Spleen (tissue), 11 donors: ENCODE measurements around the gene INPP4B. TPM values are rescaled to one million over a fixed set of nuclear protein-coding genes. Genes with fewer than 3 reads are reported as not detected.
A peak's percentile ranks its signal among the peaks of the same experiment; 100 is the strongest.

Experiments used
- DNase-seq: peaks from one replicate; pipeline ENCODE4 v3.0.0-alpha.2; 2020
- H3K27ac ChIP-seq, 8 donors: fragments of 200-600 bp; sonication (generic) in 7 of 8; 1 replicate in 4 of 8; 2 replicates in 4 of 8; pipeline versions ENCODE4 v1.5.0 to v1.8.0; 2016 to 2021; ENCODE audit warnings: inconsistent platforms in 4 of 8, mild to moderate bottlenecking in 4 of 8, moderate library complexity in 1 of 8
- H3K27me3 ChIP-seq, 7 donors: fragments of 200-600 bp; sonication (generic) in 6 of 7; replicated peaks in 1 of 7; 1 replicate in 4 of 7; 2 replicates in 3 of 7; pipeline versions ENCODE4 v1.5.0 to v1.8.0; 2016 to 2021; ENCODE audit warnings: inconsistent platforms in 3 of 7, mild to moderate bottlenecking in 1 of 7
- H3K36me3 ChIP-seq, 6 donors: fragments of 200-600 bp; sonication (generic) in 5 of 6; 1 replicate in 4 of 6; 2 replicates in 2 of 6; pipeline versions ENCODE4 v1.5.0 to v1.8.0; 2016 to 2021; ENCODE audit warnings: inconsistent platforms in 2 of 6
- H3K4me1 ChIP-seq, 6 donors: fragments of 200-600 bp; sonication (generic) in 5 of 6; 1 replicate in 3 of 6; 2 replicates in 3 of 6; pipeline versions ENCODE4 v1.5.0 to v1.8.0; 2016 to 2021; ENCODE audit warnings: inconsistent platforms in 3 of 6
- H3K4me3 ChIP-seq, 8 donors: fragments of 200-600 bp; sonication (generic) in 7 of 8; 1 replicate in 4 of 8; 2 replicates in 4 of 8; pipeline versions ENCODE4 v1.5.0 to v1.8.0; 2016 to 2021; ENCODE audit warnings: inconsistent platforms in 4 of 8, mild to moderate bottlenecking in 4 of 8, moderate library complexity in 2 of 8
- H3K9me3 ChIP-seq, 8 donors: fragments of 200-600 bp; sonication (generic) in 7 of 8; 1 replicate in 4 of 8; 2 replicates in 4 of 8; pipeline versions ENCODE4 v1.5.0 to v1.8.0; 2016 to 2021; ENCODE audit warnings: inconsistent platforms in 4 of 8
- CTCF ChIP-seq, 11 experiments: fragments of 200-600 bp in 7 of 11; fragments of 450-650 bp in 4 of 11; sonication (generic) in 4 of 11; IDR thresholded peaks in 8 of 11; conservative IDR thresholded peaks in 3 of 11; 1 replicate in 7 of 11; 2 replicates in 4 of 11; pipeline versions ENCODE4 v1.4.0 to v1.8.0; 2016 to 2021; ENCODE audit warnings: antibody characterized with exemption in 11 of 11, inconsistent platforms in 4 of 11, mild to moderate bottlenecking in 1 of 11
- POLR2A ChIP-seq, 3 donors: fragments of 450-650 bp; IDR thresholded peaks; one replicate each; pipeline ENCODE4 v1.5.1; 2017; ENCODE audit warnings: antibody characterized with exemption in 3 of 3, mild to moderate bottlenecking in 1 of 3
- POLR2AphosphoS5 ChIP-seq, 3 donors: sonication (generic); formaldehyde crosslinking; IDR thresholded peaks; one replicate each; pipeline ENCODE4 v1.5.1; 2017; ENCODE audit warnings: antibody characterized with exemption in 3 of 3
- WGBS, 5 donors: extraction: QIAGEN DNeasy Blood & Tissue Kit in 3 of 5; methylation state at CpG; one replicate each; pipeline versions ENCODE4 v1.1.5 to v1.1.7; 2013 to 2018; 5-methylcytosine and 5-hydroxymethylcytosine counted together
- intact Hi-C: fragments of 100-400 bp; cut with DNase I; formaldehyde crosslinking; loops from one replicate; pipeline ENCODE4 v1.15.0; 2023; ENCODE audit warnings: low total_unique reads
- polyA plus RNA-seq, 3 donors: library from polyadenylated mRNA; stranded (reverse); fragments of 200-250 nt; gene quantifications; one replicate each; pipeline ENCODE4 v1.2.1, GENCODE V29; 2013
- total RNA-seq, 7 donors: library from RNA; depleted of rRNA in 3 of 7; stranded (reverse); fragments of >200 nt in 3 of 7; fragmentation: NEBNext Ultra II Directional in 4 of 7; extraction: Animal tissue kit (Norgen Biotek cat#: 25700) in 4 of 7; gene quantifications; one replicate each; pipeline versions ENCODE4 v1.1.0 to v1.2.1, GENCODE V29; 2016 to 2021
- donor health status: healthy with polysubstance abuse.
- donor health status: DM: no; HTN: no; CAD: no; lungs with moderate emphysema.
- donor health status: DM: no; HTN: no; CAD: no.
- donor health status: Bipolar disorder and iron deficiency.
- donor health status: healthy.
- donor health status: DM: no; HTN: no; CAD: no.
- donor health status: DM: yes; HTN: yes; CAD: no.

Gene INPP4B
- total and polyA plus RNA-seq, 10 donors: 0.78 to 31.6 (median 26.8) TPM

GRCh38 chr4:142818031-142818430 is 28.1 kb downstream of the INPP4B start:
- no peaks in the 10 kb centered on the region for H3K27me3 ChIP-seq
- no peak overlapping the region for H3K4me3 ChIP-seq
- TF ChIP-seq POLR2A (IDR thresholded peaks at IDR 0.05): no peak
- H3K36me3 ChIP-seq: no peaks in the 10 kb centered on the region
- peak overlapping the region in 5 of 8 donors; percentile 10 to 68 (median 29) for H3K27ac ChIP-seq
- no peaks in the 10 kb centered on the region for H3K4me1 ChIP-seq
- intact Hi-C loops: no loop called here
- no peaks in the 10 kb centered on the region for H3K9me3 ChIP-seq
- DNase-seq: no peak
- WGBS, 5 donors: 0 to 27% (median 22%) methylated on average over 1 of the region's 1 CpG

- Histone ChIP-seq H3K9me3 (no peaks in the 10 kb centered on the region), H3K27me3 (no peaks in the 10 kb centered on the region), H3K4me3 (no peak overlapping the region), H3K4me1 (no peaks in the 10 kb centered on the region), H3K27ac (peak overlapping the region in 5 of 8 donors; percentile 29 to 68 (median 59)), H3K36me3 (no peaks in the 10 kb centered on the region)
- WGBS, 5 donors: 17 to 32% (median 28%) methylated on average over 6 of the region's 6 CpGs
- TF ChIP-seq POLR2A (IDR thresholded peaks at IDR 0.05) (no peak), POLR2AphosphoS5 (IDR thresholded peaks at IDR 0.05) (no peak), CTCF (IDR thresholded peaks at IDR 0.05 in 8 of 11, conservative IDR thresholded peaks at IDR 0.05 in 3 of 11) (no peak)
- DNase-seq: no peak
- intact Hi-C loops: no loop called here
Measured at GRCh38 chr4:142817442-142817841, 28.7 kb downstream of the INPP4B start.

- intact Hi-C loops: no loop called here
- H3K27ac ChIP-seq: no peak overlapping the region
- no peaks in the 10 kb centered on the region for H3K9me3 ChIP-seq
- TF ChIP-seq POLR2AphosphoS5 (IDR thresholded peaks at IDR 0.05) (no peak), POLR2A (IDR thresholded peaks at IDR 0.05) (no peak), CTCF (IDR thresholded peaks at IDR 0.05 in 8 of 11, conservative IDR thresholded peaks at IDR 0.05 in 3 of 11) (no peak)
- H3K4me3 ChIP-seq: no peak overlapping the region
- DNase-seq: no peak
- H3K36me3 ChIP-seq: no peaks in the 10 kb centered on the region
- H3K27me3 ChIP-seq: no peaks in the 10 kb centered on the region
- 6 to 21% (median 16%) methylated on average over 1 of the region's 1 CpG for WGBS, 5 donors
- H3K4me1 ChIP-seq: no peaks in the 10 kb centered on the region
Measured at GRCh38 chr4:142815834-142816233, 30.3 kb downstream of the INPP4B start.

GRCh38 chr4:142813388-142813787 is 32.7 kb downstream of the INPP4B start:
- no peaks in the 10 kb centered on the region for H3K4me1 ChIP-seq
- no peaks in the 10 kb centered on the region for H3K9me3 ChIP-seq
- H3K27ac ChIP-seq: no peak overlapping the region
- no peak for DNase-seq
- no peak for TF ChIP-seq POLR2A (IDR thresholded peaks at IDR 0.05)
- no peak for TF ChIP-seq POLR2AphosphoS5 (IDR thresholded peaks at IDR 0.05)
- no peak for TF ChIP-seq CTCF (IDR thresholded peaks at IDR 0.05 in 8 of 11, conservative IDR thresholded peaks at IDR 0.05 in 3 of 11)
- H3K4me3 ChIP-seq: no peak overlapping the region
- no peaks in the 10 kb centered on the region for H3K27me3 ChIP-seq
- no peaks in the 10 kb centered on the region for H3K36me3 ChIP-seq
- intact Hi-C loops: no loop called here
- WGBS, 5 donors: 74 to 92% (median 87%) methylated on average over 2 of the region's 2 CpGs

GRCh38 chr4:142812091-142812490 is 34.0 kb downstream of the INPP4B start:
- DNase-seq: no peak
- intact Hi-C loops: no loop called here
- H3K9me3 ChIP-seq: no peaks in the 10 kb centered on the region

More at GRCh38 chr4:142812091-142812490, 34.0 kb downstream of the INPP4B start:
- no peak overlapping the region for H3K4me3 ChIP-seq
- H3K27ac ChIP-seq: no peak overlapping the region
- no peaks in the 10 kb centered on the region for H3K36me3 ChIP-seq
- H3K27me3 ChIP-seq: no peaks in the 10 kb centered on the region
- no peaks in the 10 kb centered on the region for H3K4me1 ChIP-seq
- TF ChIP-seq CTCF (IDR thresholded peaks at IDR 0.05 in 8 of 11, conservative IDR thresholded peaks at IDR 0.05 in 3 of 11): no peak
- no peak for TF ChIP-seq POLR2AphosphoS5 (IDR thresholded peaks at IDR 0.05)
- no peak for TF ChIP-seq POLR2A (IDR thresholded peaks at IDR 0.05)
